Measurements from ENCODE around the gene MRPL20.
"Not testable (repeated sequence)": the region's sequence is repeated elsewhere in the genome, so short reads cannot be mapped to it uniquely, and the experiment has no call there.

MRPL20 gene

DNA sequence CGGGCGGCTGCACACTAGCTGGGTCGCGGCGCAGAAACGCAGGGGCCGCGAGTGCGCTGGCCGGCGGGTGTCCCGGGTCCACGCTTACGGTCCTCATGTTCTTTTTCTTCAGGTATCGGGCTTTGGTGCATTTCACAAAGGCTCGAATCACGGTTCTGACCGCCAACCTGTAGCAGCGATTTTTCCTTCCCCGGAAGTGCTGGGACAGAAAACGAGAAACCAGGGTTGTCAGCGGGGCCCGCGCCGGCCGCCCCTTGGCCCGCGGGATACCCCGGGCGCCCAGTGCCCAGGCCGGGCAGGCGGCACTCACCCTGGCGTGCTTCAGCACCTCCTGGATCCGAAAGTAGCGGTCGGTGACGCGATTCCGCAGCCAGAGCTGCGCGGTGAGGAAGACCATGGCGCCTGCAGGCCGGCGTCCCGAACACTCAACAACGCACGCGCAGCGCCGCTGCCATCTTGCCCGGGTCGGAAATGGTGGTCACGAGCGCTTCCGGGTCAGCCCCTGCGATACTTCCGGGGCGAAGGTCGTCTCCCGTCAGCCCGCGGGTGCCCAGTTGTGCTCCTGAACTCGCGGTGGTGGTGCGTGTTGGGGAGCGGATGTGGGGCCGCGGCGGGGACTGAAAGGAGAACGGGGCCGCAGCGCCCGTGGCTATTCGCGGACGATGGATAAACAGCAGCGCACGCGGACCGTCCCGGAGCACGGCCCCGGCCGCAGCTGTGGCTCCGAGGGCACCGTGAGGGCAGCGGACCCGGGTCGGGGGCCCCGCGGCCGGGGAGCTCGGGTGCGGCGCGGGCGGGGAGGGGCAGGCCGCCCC is at the start of gene MRPL20:
Gene MRPL20, minus strand, starts transcription at position 473 of the 815 bp plus-strand sequence. Its CDS starts 76 bp downstream, at position 397.
- DNase-seq: peak; percentile 96 to 97

- DNase-seq: not testable (repeated sequence)
Measured at GRCh38 chr1:1456683-1457255, 49.7 kb upstream of the MRPL20 start.

GRCh38 chr1:1455934-1456333 is 48.8 kb upstream of the MRPL20 start:
- not testable (repeated sequence) for DNase-seq

GRCh38 chr1:1455366-1455884 is 48.3 kb upstream of the MRPL20 start:
- no peak for DNase-seq

DNA sequence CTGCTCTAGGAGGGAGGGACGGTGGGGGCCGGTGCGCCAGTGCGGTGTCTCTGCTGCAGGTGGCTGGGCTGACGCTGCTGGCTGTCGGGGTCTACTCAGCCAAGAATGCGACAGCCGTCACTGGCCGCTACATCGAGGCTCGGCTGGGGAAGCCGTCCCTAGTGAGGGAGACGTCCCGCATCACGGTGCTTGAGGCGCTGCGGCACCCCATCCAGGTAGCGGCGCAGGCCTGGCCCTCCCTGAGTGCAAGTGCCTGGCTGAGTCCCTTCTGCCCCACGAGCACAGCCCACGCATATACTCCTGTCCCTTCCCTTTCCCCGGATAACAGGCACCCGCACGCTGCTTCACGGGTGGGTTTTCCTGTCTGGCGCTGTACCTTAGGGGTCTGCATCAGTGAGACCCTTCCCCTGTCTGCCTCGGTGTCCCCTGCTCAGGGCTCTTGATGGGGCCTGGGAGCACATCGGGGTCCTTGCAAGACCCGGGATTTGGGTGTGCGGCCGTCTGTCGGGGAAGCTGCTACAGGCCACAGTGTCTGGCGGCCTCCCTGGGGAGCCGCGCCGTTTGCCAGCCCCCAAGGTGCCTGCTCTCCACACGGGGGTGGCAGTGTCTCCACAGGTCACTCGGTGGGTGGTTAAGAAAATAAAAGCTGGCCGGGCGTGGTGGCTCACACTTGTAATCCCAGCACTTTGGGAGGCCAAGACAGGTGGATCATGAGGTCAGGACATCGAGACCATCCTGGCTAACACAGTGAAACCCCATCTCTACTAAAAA is 47.4 kb upstream of the MRPL20 start:
- DNase-seq: not testable (repeated sequence)

- no peak for DNase-seq
Measured at GRCh38 chr1:1452882-1453281, 45.8 kb upstream of the MRPL20 start.

DNA sequence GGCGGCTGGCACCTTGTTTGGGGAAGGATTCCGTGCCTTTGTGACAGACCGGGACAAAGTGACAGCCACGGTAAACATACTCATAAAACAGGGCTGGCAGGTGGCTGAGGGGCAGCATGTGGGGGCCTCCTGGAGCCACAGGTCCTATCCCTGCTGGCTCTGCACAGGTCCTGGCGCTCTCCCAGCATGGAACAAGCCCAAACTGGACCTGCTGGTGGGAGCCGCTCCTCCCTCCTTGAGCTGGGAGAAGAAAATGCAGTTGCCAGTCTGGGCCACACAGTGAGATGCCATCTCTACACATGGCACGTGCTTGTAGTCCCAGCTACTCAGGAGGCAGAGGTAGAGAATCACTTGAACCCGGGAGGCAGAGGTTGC is 45.3 kb upstream of the MRPL20 start:
- not testable (repeated sequence) for DNase-seq

- no peak for DNase-seq
Measured at GRCh38 chr1:1451696-1452364, 44.7 kb upstream of the MRPL20 start.

- DNase-seq: not testable (repeated sequence)
Measured at GRCh38 chr1:1450616-1451015, 43.5 kb upstream of the MRPL20 start.

DNA sequence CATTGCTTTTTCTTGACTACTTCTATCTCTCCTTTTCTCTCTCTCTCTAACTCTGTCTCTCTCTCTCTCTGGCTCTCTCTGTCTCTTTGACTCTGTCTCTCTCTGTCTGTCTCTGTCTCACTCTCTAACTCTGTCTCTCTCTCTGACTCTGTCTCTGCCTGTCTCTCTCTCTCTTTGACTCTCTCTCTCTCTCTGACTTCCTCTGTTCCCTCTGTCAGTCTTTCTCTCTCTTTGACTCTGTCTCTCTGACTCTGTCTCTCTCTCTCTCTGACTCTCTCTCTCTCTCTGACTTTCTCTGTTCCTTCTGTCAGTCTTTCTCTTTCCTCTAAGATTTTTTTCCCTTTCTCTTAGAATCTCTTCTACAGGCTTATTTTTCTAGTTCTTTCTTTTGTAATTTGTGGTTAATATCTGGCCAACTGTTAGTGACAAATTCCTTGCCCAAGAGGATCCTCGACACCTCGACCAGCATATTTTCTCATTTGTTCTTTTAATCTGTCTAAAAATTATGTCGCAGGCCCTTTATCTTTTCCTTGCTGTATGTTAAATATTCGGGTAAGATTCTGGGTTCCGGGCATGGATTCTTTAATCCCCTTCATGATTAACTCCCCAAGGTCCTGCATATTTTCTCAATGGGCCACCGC is 42.1 kb upstream of the MRPL20 start, which contains the start of gene ATAD3C:
Gene ATAD3C, plus strand, starts transcription at position 591 of the 641 bp plus-strand sequence. CDS start 995 bp downstream, outside the sequence.
- DNase-seq: no peak

- not testable (repeated sequence) for DNase-seq
Measured at GRCh38 chr1:1446631-1447030, 39.5 kb upstream of the MRPL20 start.

DNA sequence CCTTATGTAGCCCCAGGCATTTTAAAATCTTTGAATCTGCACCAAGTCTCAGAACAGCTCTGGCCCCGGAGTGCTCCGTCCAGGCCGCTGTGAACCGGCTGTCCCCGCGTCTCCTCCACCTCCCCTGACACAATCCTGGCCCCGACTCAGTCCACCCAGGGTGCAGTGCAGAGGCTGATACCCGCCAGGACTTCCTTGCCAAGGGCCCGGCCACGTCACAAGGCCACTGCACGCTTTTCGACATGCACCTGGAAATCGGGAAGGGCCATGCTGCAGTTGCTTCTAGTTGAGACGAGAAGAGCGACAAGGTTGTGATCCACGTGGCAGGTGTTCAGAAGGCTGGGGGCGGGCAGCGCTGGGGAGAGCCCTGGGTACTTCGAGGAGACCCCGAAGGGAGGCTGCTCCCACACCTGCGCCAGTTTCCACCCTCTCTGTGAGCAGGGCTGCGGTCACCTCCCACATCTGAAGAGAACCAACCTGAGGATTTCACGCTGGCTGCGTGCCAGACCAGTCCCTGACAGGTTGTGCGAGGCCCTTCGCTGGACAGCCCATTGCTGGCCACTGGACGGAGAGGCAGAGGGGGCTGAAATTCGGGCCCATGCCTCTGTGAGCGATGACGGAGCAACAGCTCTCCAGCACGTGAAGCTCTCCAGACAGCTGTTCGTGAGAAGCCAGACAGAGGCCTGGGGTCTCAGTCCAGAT is 35.1 kb upstream of the MRPL20 start:
- no peak for DNase-seq

- peak; percentile 69 to 73 for DNase-seq
Measured at GRCh38 chr1:1441002-1441888, 34.2 kb upstream of the MRPL20 start.

DNA sequence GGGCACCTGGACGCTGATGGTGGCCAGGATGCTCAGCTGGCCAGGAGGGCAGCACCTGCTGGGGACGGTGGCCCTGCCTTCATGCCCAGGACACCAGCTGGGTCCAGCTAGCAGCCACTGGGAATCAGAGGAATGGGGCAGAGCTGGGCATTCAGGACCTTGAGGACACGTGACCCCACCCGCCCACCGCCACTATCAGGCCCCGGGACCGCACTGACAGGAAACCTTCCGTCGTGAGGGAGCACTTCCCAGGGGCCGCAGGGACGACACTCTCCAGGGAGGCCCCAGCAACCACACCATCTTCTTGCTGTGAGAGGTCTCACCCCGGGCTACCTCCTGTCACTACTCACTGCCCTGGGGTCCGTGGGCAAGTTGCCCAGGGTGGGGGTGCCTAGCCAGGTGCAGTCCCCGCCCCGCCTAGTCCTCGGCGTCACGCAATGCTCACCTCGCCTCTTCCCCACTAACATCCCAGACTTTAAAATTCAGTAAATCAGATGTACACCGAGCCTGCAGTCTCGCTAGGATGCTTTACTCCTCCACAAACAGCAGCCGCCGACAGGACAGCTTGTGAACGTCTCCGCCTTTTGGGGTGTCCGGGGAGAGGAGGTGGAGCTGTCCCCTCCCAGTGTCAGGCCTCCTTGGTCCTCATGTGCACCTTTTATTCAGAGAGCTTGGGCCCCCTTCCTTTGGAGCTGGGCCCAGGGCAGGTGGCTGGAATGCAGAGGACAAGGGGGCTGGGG is 33.3 kb upstream of the MRPL20 start:
- no peak for DNase-seq

DNA sequence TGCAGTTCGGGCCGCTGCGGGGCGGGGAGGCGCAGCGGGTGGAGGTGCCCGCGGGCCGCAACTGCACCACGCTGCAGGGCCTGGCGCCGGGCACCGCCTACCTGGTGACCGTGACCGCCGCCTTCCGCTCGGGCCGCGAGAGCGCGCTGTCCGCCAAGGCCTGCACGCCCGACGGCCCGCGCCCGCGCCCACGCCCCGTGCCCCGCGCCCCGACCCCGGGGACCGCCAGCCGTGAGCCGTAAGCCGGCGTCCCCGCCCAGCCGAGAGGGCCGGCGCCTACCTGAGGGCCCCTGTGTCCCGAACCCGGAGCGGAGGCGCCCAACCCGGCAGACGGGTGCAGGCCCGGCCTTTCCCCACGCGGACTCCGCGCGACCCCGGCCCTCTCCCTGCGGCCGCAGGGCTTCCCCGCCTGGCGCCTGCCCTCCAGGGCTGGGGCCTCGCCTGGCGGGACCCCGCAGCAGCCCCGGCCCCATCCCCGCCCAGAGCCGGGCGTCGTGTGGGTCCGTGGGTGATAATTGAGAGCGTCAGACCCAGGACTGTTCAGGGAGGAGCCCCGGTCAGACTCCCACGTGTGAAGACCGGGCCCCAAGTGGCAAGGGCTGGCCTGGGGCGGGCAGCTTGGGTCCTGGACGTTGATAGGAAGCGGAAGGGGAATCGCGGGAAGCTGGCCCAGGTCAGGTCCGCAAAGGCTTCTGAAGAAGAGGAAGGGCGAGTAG is 32.6 kb upstream of the MRPL20 start:
- DNase-seq: no peak

- DNase-seq: no peak
Measured at GRCh38 chr1:1438531-1439381, 31.7 kb upstream of the MRPL20 start.

GRCh38 chr1:1437904-1438376 is 30.8 kb upstream of the MRPL20 start:
- DNase-seq: no peak

All from activated CD4-positive, alpha-beta T cell treated with anti-CD3 and anti-CD28 coated beads, Interleukin-2, amount 50 U/mL, for 48 hours (primary cell).